Keratinocyte (primary cell): ENCODE data around the gene SPOCD1. TPM values are rescaled to one million over a fixed set of nuclear protein-coding genes. Genes with fewer than 3 reads are reported as not detected.

Experiments
- DNase-seq: peaks from one replicate; pipeline ENCODE4 v3.0.0-alpha.2; 2011; ENCODE audit warnings: low read depth, missing footprints, low spot score
- FAIRE-seq: peaks from 2 replicates; lab custom pipeline; 2011; peaks lifted over from hg19 to GRCh38; lab: Jason Lieb, UNC
- H2AFZ ChIP-seq: 2 replicates; pipeline ENCODE4 v1.6.0; 2012; ENCODE audit warnings: low read length, control low read depth, inconsistent platforms; ENCODE audit not compliant: control insufficient read depth
- H3K27ac ChIP-seq: 2 replicates; pipeline ENCODE4 v1.5.1; 2011; ENCODE audit warnings: low read length; ENCODE audit not compliant: control insufficient read depth, insufficient read depth
- H3K27me3 ChIP-seq: 3 replicates; pipeline ENCODE4 v1.6.0; 2011; ENCODE audit warnings: low read length; ENCODE audit not compliant: control insufficient read depth, insufficient read depth; ENCODE audit errors: extremely low read depth
- H3K36me3 ChIP-seq, 2 experiments: 2 replicates in 1 of 2; 3 replicates in 1 of 2; pipeline ENCODE4 v1.5.1; 2011; ENCODE audit warnings: low read length in 2 of 2, mild to moderate bottlenecking in 1 of 2; ENCODE audit not compliant: control insufficient read depth in 2 of 2, insufficient read depth in 2 of 2; ENCODE audit errors: extremely low read depth in 1 of 2
- H3K4me1 ChIP-seq: 3 replicates; pipeline ENCODE4 v1.5.1; 2011; ENCODE audit warnings: low read length; ENCODE audit not compliant: control insufficient read depth, insufficient read depth; ENCODE audit errors: extremely low read depth
- H3K4me2 ChIP-seq: 3 replicates; pipeline ENCODE4 v1.6.0; 2011; ENCODE audit warnings: low read depth, low read length; ENCODE audit not compliant: control insufficient read depth, insufficient read depth; ENCODE audit errors: extremely low read depth
- H3K4me3 ChIP-seq, 3 experiments: fragments of 200-600 bp in 1 of 3; sonication (generic) in 1 of 3; 2 replicates in 2 of 3; 3 replicates in 1 of 3; pipeline ENCODE4 v1.5.1; 2011 to 2016; ENCODE audit warnings: low read length in 3 of 3, mild to moderate bottlenecking in 3 of 3, control low read depth in 2 of 3, inconsistent platforms in 1 of 3, low read depth in 1 of 3, mixed read lengths in 1 of 3, mixed run types in 1 of 3, moderate library complexity in 1 of 3; ENCODE audit not compliant: control insufficient read depth in 2 of 3, insufficient read depth in 2 of 3; ENCODE audit errors: extremely low read depth in 1 of 3
- H3K79me2 ChIP-seq: 2 replicates; pipeline ENCODE4 v1.6.0; 2012; ENCODE audit warnings: low read length; ENCODE audit not compliant: control insufficient read depth, insufficient read depth
- H3K9ac ChIP-seq: 3 replicates; pipeline ENCODE4 v1.6.0; 2011; ENCODE audit warnings: low read length; ENCODE audit not compliant: control insufficient read depth, insufficient read depth; ENCODE audit errors: extremely low read depth
- H3K9me1 ChIP-seq: 3 replicates; pipeline ENCODE4 v1.6.0; 2011; ENCODE audit warnings: low read length; ENCODE audit not compliant: control insufficient read depth, insufficient read depth; ENCODE audit errors: extremely low read depth
- H3K9me3 ChIP-seq: 2 replicates; pipeline ENCODE4 v1.5.1; 2012; ENCODE audit warnings: low read depth, low read length; ENCODE audit not compliant: control insufficient read depth
- H4K20me1 ChIP-seq: 3 replicates; pipeline ENCODE4 v1.6.0; 2011; ENCODE audit warnings: low read length; ENCODE audit not compliant: control insufficient read depth, insufficient read depth; ENCODE audit errors: extremely low read depth
- CTCF ChIP-seq, 3 experiments: IDR thresholded peaks in 1 of 3; conservative IDR thresholded peaks in 1 of 3; optimal IDR thresholded peaks in 1 of 3; 2 replicates in 2 of 3; 3 replicates in 1 of 3; pipeline versions ENCODE3 to v1.5.1; 2011; ENCODE audit warnings: low read length in 3 of 3, mild to moderate bottlenecking in 3 of 3, moderate library complexity in 2 of 3, control low read depth in 1 of 3, inconsistent platforms in 1 of 3; ENCODE audit not compliant: insufficient read depth in 2 of 3; ENCODE audit errors: extremely low read depth in 1 of 3
- EZH2 ChIP-seq: IDR thresholded peaks from one replicate; pipeline ENCODE4 v1.6.1; 2012; ENCODE audit warnings: inconsistent platforms, mild to moderate bottlenecking, low read length, moderate library complexity
- dilution Hi-C: fragments of 300-500 bp; cut with MboI; formaldehyde crosslinking; loops from one replicate; pipeline ENCODE4 v1.7.0; 2020; ENCODE audit warnings: low sequenced_read_pairs; ENCODE audit not compliant: extremely low pct_ligation_motif_present
- polyA plus RNA-seq, 5 experiments: library from polyadenylated mRNA; depleted of rRNA in 3 of 5; stranded (reverse) in 3 of 5; stranded (forward) in 1 of 5; unstranded in 1 of 5; fragments of >200 nt; gene quantifications; 1 replicate in 1 of 5; 2 replicates in 3 of 5; 3 replicates in 1 of 5; pipeline versions ENCODE4 v1.2.1 to v1.2.3, GENCODE V29; 2011 to 2012; ENCODE audit warnings: missing spikeins in 2 of 5, low read depth in 1 of 5, low replicate concordance in 1 of 5

Gene SPOCD1
- polyA plus RNA-seq, 1 donor (not counting 4 experiments of a cell fraction or from before 2014, with no cell fraction given), result 4.7 TPM

- Histone ChIP-seq H3K36me3 (no peaks in the 10 kb centered on the region), H3K9me1 (no peaks in the 10 kb centered on the region), H3K4me1 (peaks cover 13% of the 10 kb centered on the region), H2AFZ (no peak overlapping the region), H3K27me3 (no peaks in the 10 kb centered on the region), H3K9me3 (no peaks in the 10 kb centered on the region), H3K27ac (no peak overlapping the region), H3K9ac (no peak overlapping the region), H3K4me3 (no peak overlapping the region), H3K79me2 (no peaks in the 10 kb centered on the region), H4K20me1 (no peaks in the 10 kb centered on the region), H3K4me2 (no peak overlapping the region)
- dilution Hi-C loops, result no loop called here
- no peak for FAIRE-seq
- TF ChIP-seq EZH2, result no peak
- TF ChIP-seq CTCF (optimal IDR thresholded peaks at IDR 0.05 in 1 of 3, IDR thresholded peaks at IDR 0.05 in 1 of 3, conservative IDR thresholded peaks at IDR 0.05 in 1 of 3; ENCODE audit: extremely low read depth in 1 of 3, insufficient read depth in 2 of 3, low read length in 3 of 3), result no peak
- no peak for DNase-seq
These were observed 22.7 kb downstream of the SPOCD1 start for GRCh38 chr1:31793086-31793485.

- no peak overlapping the region for H2AFZ ChIP-seq
- H3K9ac ChIP-seq, result no peak overlapping the region
- H3K27me3 ChIP-seq, result no peaks in the 10 kb centered on the region
- H3K4me1 ChIP-seq, result peaks cover 13% of the 10 kb centered on the region
- no peaks in the 10 kb centered on the region for H3K79me2 ChIP-seq
- H3K9me1 ChIP-seq, result no peaks in the 10 kb centered on the region
- no peaks in the 10 kb centered on the region for H3K9me3 ChIP-seq
- H3K4me2 ChIP-seq, result no peak overlapping the region
- DNase-seq, result no peak
- dilution Hi-C loops, result no loop called here
- H3K36me3 ChIP-seq, result no peaks in the 10 kb centered on the region
- no peak overlapping the region for H3K27ac ChIP-seq
- FAIRE-seq, result no peak
- TF ChIP-seq EZH2 (no peak), CTCF (optimal IDR thresholded peaks at IDR 0.05 in 1 of 3, IDR thresholded peaks at IDR 0.05 in 1 of 3, conservative IDR thresholded peaks at IDR 0.05 in 1 of 3; ENCODE audit: extremely low read depth in 1 of 3, insufficient read depth in 2 of 3, low read length in 3 of 3) (no peak)
- H3K4me3 ChIP-seq, result no peak overlapping the region
- H4K20me1 ChIP-seq, result no peaks in the 10 kb centered on the region
These were observed 23.3 kb downstream of the SPOCD1 start for GRCh38 chr1:31792541-31792940.
